ENCODE data around the gene RELL1.

RELL1 gene

DNA sequence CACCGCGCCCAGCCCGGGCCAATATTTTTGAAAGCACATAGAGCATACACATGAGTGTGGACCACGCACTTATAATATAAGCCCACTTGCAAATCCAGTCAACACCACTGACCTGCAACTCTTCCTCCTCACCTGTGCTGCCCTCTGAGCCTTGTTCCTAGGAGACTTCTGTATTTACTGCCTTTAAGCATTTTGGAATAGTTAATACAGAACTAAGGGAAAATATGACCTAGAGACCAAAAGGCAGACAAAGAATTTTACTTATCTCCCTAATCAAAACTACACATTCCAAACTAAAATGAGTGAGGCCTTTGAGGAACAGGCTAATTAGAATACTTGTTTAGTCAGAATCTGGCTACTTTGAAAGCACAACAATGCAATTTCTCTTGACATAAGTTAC is 89.1 kb downstream of the RELL1 start:
- TF ChIP-seq, protein P1, sequence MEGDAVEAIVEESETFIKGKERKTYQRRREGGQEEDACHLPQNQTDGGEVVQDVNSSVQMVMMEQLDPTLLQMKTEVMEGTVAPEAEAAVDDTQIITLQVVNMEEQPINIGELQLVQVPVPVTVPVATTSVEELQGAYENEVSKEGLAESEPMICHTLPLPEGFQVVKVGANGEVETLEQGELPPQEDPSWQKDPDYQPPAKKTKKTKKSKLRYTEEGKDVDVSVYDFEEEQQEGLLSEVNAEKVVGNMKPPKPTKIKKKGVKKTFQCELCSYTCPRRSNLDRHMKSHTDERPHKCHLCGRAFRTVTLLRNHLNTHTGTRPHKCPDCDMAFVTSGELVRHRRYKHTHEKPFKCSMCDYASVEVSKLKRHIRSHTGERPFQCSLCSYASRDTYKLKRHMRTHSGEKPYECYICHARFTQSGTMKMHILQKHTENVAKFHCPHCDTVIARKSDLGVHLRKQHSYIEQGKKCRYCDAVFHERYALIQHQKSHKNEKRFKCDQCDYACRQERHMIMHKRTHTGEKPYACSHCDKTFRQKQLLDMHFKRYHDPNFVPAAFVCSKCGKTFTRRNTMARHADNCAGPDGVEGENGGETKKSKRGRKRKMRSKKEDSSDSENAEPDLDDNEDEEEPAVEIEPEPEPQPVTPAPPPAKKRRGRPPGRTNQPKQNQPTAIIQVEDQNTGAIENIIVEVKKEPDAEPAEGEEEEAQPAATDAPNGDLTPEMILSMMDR (conservative IDR thresholded peaks at IDR 0.05): no peak
- no peak overlapping the region for H3K27ac ChIP-seq

DNA sequence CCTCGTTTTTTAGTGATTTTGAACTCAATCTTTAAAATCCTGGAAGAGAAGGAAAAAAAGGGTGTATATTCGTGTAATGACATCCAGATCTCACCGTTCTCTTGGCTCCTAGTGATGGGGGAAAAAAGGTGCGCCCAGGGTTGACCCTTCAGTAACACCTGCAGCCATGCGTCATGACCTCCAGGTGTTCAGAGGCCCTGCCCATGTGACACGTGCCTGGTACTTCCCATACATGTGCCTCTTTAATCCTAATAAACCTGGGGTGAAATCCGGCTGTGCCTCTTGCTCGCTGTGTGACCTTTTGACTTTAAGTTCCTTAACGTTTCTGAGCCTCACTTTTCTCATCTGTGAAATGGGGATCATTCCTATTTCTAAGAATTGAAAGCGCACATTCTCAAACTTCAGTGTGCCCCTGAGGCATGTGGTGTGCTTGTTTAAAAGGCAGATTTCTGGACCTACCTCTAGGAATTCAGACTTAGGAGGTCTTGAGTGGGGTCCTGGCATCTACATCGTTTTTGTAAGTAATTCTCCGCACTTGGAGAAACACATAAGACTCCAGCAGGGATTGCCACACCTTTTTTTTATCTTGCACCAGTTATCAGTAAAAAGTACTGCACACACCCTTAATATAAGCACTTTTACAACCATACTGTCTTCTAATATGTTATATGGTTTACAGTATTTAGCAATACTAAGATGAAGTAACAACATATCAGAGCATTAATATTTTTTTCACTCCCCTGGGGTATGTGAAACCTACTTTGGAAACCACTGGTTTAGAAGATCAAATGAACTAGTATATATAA is 90.1 kb downstream of the RELL1 start:
- no peak overlapping the region for H3K27ac ChIP-seq
- TF ChIP-seq, protein P1 (conservative IDR thresholded peaks at IDR 0.05): no peak

DNA sequence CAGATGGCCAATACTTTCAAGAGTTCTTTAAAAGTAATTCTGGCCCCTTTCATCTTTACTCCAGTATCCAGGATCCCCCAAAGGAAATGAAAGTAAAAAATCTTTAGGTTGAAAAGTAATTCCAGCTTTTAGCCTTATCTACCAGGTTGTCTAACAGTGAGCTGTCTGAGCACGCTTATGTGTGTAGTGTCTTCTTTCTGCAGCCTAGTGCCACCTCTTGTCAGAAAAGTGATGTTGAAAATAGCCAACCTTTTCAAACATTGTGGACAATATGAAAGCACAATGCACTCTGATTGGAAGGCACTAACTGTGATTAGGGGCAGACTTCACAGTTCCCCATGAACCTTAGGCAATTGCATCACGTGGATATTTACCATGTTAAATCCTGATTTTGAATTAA is 92.1 kb downstream of the RELL1 start:
- no peak overlapping the region for H3K27ac ChIP-seq
- TF ChIP-seq, protein P1 (conservative IDR thresholded peaks at IDR 0.05): peak; percentile 56

DNA sequence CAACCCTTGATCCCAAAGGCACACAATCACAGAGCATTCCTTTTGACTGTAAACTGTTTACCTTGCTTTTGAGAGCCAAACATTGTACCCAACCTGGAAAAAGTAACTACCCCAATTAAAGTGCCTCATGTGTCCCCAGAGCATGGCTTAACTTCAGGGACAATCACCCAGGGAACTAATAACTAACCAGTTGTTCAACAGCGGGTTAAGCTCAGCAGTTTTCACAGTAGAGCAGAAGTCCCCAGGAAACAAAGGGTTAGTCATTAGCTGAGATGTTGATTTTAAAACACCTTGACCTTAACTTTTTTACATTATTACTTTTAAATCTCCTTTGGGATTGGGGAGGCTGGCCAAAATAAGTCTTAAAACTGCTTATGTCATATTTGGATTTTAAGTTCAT is 94.8 kb downstream of the RELL1 start:
- TF ChIP-seq, protein P1 (conservative IDR thresholded peaks at IDR 0.05): no peak
- H3K27ac ChIP-seq: no peak overlapping the region

DNA sequence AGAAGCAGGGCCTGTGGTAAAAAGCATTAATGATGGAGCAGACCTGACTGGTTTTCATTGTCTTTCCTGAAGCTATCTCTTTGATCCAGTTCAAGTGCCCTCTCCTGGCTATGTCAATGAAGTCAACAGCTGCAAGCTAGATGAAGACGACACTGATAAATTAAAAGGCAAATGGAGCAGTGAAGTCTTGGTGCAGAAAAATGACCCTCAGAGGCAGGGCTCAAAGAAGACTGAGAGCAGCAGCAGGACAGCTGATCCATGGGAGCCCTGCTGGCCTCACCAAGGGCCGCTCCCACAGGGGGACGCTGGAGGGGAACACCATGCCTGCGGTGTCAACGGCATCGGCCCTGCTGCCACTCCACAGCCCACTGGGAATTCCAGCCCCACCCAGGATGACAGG is 96.2 kb downstream of the RELL1 start:
- TF ChIP-seq, protein P1 (conservative IDR thresholded peaks at IDR 0.05): no peak
- no peak overlapping the region for H3K27ac ChIP-seq

DNA sequence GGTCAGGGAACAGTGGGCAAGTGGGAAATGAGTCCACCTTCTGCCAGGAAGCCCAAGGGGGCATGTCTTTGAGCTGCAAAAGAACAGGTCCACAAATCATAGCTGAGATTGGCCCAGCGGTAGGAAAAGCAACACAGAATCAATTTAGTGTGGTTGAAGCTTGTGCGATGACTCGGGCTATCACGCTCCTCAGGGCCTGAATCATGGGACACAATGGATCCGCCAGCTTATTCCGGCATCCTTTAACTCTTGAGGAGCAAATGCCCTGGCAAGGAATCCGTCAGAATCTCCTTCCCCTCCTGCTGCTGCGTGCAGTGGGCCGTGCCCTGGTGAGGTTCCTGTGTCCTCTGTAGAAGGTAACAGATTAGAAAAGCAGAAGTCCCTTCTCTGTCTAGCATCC is 98.0 kb downstream of the RELL1 start:
- no peak overlapping the region for H3K27ac ChIP-seq
- TF ChIP-seq, protein P1 (conservative IDR thresholded peaks at IDR 0.05): no peak

DNA sequence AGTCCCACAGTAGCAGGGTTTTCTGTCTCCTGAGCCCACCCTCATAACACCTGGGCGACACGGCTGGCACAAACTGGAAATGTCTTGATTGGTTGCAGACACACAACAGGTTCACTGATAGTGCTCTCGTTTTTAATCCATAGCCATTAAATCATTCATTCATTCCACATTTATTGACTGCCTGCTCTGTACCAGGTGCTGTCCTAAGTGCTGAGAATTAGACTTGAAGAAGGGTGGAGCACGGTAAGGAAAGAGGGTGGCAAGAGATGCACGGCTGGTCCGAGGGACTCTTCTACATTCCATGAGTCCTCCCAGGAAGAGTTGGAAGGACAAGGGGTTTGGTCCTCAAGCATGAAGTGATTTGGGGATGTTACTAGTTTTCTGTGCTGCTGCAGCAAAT is 100.0 kb downstream of the RELL1 start:
- TF ChIP-seq, protein P1 (conservative IDR thresholded peaks at IDR 0.05): no peak
- H3K27ac ChIP-seq: no peak overlapping the region

Measured in VCaP (cell line).